H1 (cell line): ENCODE results near the gene UCP1. TPM values are rescaled to one million over a fixed set of nuclear protein-coding genes. Genes with fewer than 3 reads are reported as not detected.

Experiments
- CTCF ChIA-PET: fragments of 300-600 bp; sonication (Branson Sonifier 250); formaldehyde crosslinking; loops from one replicate; lab custom pipeline; 2021; ENCODE audit not compliant: partially characterized antibody; lab: Charles Lee
- POLR2A ChIA-PET: fragments of 300-600 bp; sonication (Branson Sonifier 250); formaldehyde crosslinking; loops from one replicate; lab custom pipeline; 2021; ENCODE audit warnings: inconsistent platforms; ENCODE audit not compliant: partially characterized antibody; lab: Charles Lee
- DNase-seq, 2 experiments: peaks; one replicate each; pipeline versions ENCODE4 v3.0.0 to v3.0.0-alpha.2; 2010 to 2022; ENCODE audit warnings: low spot score in 2 of 2, low read depth in 1 of 2, mixed read lengths in 1 of 2
- FAIRE-seq: peaks from 2 replicates; lab custom pipeline; 2011; peaks lifted over from hg19 to GRCh38; lab: Jason Lieb, UNC
- H2AFZ ChIP-seq: 2 replicates; pipeline ENCODE4 v1.8.1; 2012; ENCODE audit warnings: low read length, inconsistent platforms
- H2AK5ac ChIP-seq: 2 replicates; pipeline ENCODE4 v1.6.1; 2013; ENCODE audit warnings: low read depth, low read length
- H2BK120ac ChIP-seq: replicated peaks from 2 replicates; pipeline ENCODE3; 2013; ENCODE audit warnings: low read depth, low read length, inconsistent platforms
- H2BK12ac ChIP-seq: 2 replicates; pipeline ENCODE4 v1.6.1; 2013; ENCODE audit warnings: low read depth, low read length
- H2BK15ac ChIP-seq: 2 replicates; pipeline ENCODE4 v1.6.1; 2013; ENCODE audit warnings: low read length
- H2BK20ac ChIP-seq: 2 replicates; pipeline ENCODE4 v1.6.1; 2013; ENCODE audit warnings: low read length
- H2BK5ac ChIP-seq: 2 replicates; pipeline ENCODE4 v1.6.1; 2013; ENCODE audit warnings: low read depth, low read length
- H3K14ac ChIP-seq: 2 replicates; pipeline ENCODE4 v1.6.1; 2013; ENCODE audit warnings: inconsistent platforms; ENCODE audit not compliant: insufficient read length
- H3K18ac ChIP-seq: 2 replicates; pipeline ENCODE4 v1.6.1; 2013; ENCODE audit warnings: low read length; ENCODE audit errors: extremely low read depth
- H3K23ac ChIP-seq: 2 replicates; pipeline ENCODE4 v1.6.1; 2013; ENCODE audit warnings: inconsistent platforms; ENCODE audit not compliant: insufficient read length
- H3K23me2 ChIP-seq: 2 replicates; pipeline ENCODE4 v1.6.1; 2013; ENCODE audit warnings: low read depth, low read length
- H3K27ac ChIP-seq: 2 replicates; pipeline ENCODE4 v1.6.1; 2011; ENCODE audit warnings: low read depth, low read length, inconsistent platforms
- H3K27me3 ChIP-seq, 4 experiments: replicated peaks in 1 of 4; 1 replicate in 1 of 4; 2 replicates in 3 of 4; pipeline versions ENCODE4 v1.6.1 to v1.8.1; 2011 to 2013; ENCODE audit warnings: low read length in 3 of 4, mild to moderate bottlenecking in 3 of 4, inconsistent platforms in 2 of 4, mixed read lengths in 2 of 4, moderate library complexity in 1 of 4; ENCODE audit not compliant: control insufficient read depth in 3 of 4, insufficient read depth in 3 of 4; ENCODE audit errors: extremely low read depth in 1 of 4
- H3K36me3 ChIP-seq, 4 experiments: 2 replicates each; pipeline versions ENCODE4 v1.6.1 to v1.8.1; 2011 to 2013; ENCODE audit warnings: mild to moderate bottlenecking in 4 of 4, low read length in 3 of 4, moderate library complexity in 2 of 4, control low read depth in 1 of 4, inconsistent platforms in 1 of 4; ENCODE audit not compliant: insufficient read depth in 4 of 4, control insufficient read depth in 2 of 4
- H3K4ac ChIP-seq: replicated peaks from 2 replicates; pipeline ENCODE3; 2013; ENCODE audit warnings: low read length, low read depth, mixed read lengths, inconsistent platforms; ENCODE audit not compliant: insufficient read length
- H3K4me1 ChIP-seq, 4 experiments: replicated peaks in 1 of 4; 1 replicate in 1 of 4; 2 replicates in 3 of 4; pipeline versions ENCODE4 v1.6.1 to v1.8.1; 2011 to 2013; ENCODE audit warnings: low read length in 3 of 4, inconsistent platforms in 2 of 4, mixed read lengths in 1 of 4; ENCODE audit not compliant: insufficient read depth in 4 of 4, control insufficient read depth in 3 of 4
- H3K4me2 ChIP-seq, 2 experiments: 2 replicates each; pipeline versions ENCODE4 v1.6.1 to v1.8.1; 2011 to 2013; ENCODE audit warnings: low read depth in 2 of 2, low read length in 2 of 2, control low read depth in 1 of 2, inconsistent platforms in 1 of 2, mild to moderate bottlenecking in 1 of 2; ENCODE audit not compliant: insufficient read depth in 1 of 2
- H3K4me3 ChIP-seq, 4 experiments: fragments of 200-600, 300-600 bp in 1 of 4; sonication (generic), shearing (Covaris generic), sonication (Bioruptor Twin) in 1 of 4; 2 replicates each; pipeline versions ENCODE4 v1.5.1 to v1.8.1; 2011 to 2016; ENCODE audit warnings: low read length in 4 of 4, low read depth in 3 of 4, control low read depth in 2 of 4, inconsistent platforms in 2 of 4, mild to moderate bottlenecking in 2 of 4, mixed read lengths in 1 of 4, moderate library complexity in 1 of 4; ENCODE audit not compliant: insufficient read depth in 2 of 4; ENCODE audit errors: extremely low read depth in 1 of 4
- H3K56ac ChIP-seq: replicated peaks from 2 replicates; pipeline ENCODE3; 2013; ENCODE audit warnings: low read depth, mild to moderate bottlenecking, mixed read lengths, low read length, inconsistent platforms; ENCODE audit not compliant: insufficient read length
- H3K79me1 ChIP-seq: 2 replicates; pipeline ENCODE4 v1.6.1; 2013; ENCODE audit warnings: low read depth, low read length, control low read depth
- H3K79me2 ChIP-seq, 2 experiments: 2 replicates each; pipeline versions ENCODE4 v1.6.1 to v1.8.1; 2012 to 2013; ENCODE audit warnings: low read length in 2 of 2, mild to moderate bottlenecking in 2 of 2, inconsistent platforms in 1 of 2; ENCODE audit not compliant: insufficient read depth in 2 of 2, control insufficient read depth in 1 of 2
- H3K9ac ChIP-seq, 4 experiments: replicated peaks in 1 of 4; 1 replicate in 1 of 4; 2 replicates in 3 of 4; pipeline versions ENCODE4 v1.6.1 to v1.8.1; 2011 to 2013; ENCODE audit warnings: low read depth in 3 of 4, low read length in 3 of 4, control low read depth in 2 of 4, mild to moderate bottlenecking in 2 of 4, moderate library complexity in 2 of 4, inconsistent platforms in 1 of 4; ENCODE audit errors: extremely low read depth in 1 of 4
- H3K9me3 ChIP-seq, 2 experiments: 2 replicates each; pipeline versions ENCODE4 v1.6.1 to v1.8.1; 2012 to 2013; ENCODE audit warnings: mild to moderate bottlenecking in 2 of 2, moderate library complexity in 2 of 2, control low read depth in 1 of 2, inconsistent platforms in 1 of 2, low read depth in 1 of 2, low read length in 1 of 2, mixed read lengths in 1 of 2; ENCODE audit not compliant: insufficient read depth in 2 of 2
- H4K20me1 ChIP-seq, 2 experiments: replicated peaks in 1 of 2; 2 replicates each; pipeline versions ENCODE3 to v1.8.1; 2011 to 2013; ENCODE audit warnings: inconsistent platforms in 2 of 2, low read length in 2 of 2, mild to moderate bottlenecking in 1 of 2; ENCODE audit not compliant: insufficient read depth in 2 of 2, control insufficient read depth in 1 of 2
- H4K5ac ChIP-seq: 2 replicates; pipeline ENCODE4 v1.6.1; 2013; ENCODE audit warnings: low read length, low read depth, mixed read lengths, inconsistent platforms; ENCODE audit not compliant: insufficient read length
- H4K8ac ChIP-seq: 2 replicates; pipeline ENCODE4 v1.8.0; 2013; ENCODE audit warnings: mild to moderate bottlenecking, moderate library complexity, low read length, inconsistent platforms; ENCODE audit not compliant: insufficient read depth; ENCODE audit errors: extremely low read depth
- H4K91ac ChIP-seq: replicated peaks from 2 replicates; pipeline ENCODE3; 2013; ENCODE audit warnings: low read length, mixed read lengths, inconsistent platforms; ENCODE audit not compliant: insufficient read length
- CBX8 ChIP-seq: fragments of 300-800, 300-1000 bp; sonication (generic); IDR thresholded peaks from 2 replicates; pipeline ENCODE4 v1.7.1; 2016; ENCODE audit warnings: low read depth, low read length, borderline replicate concordance
- HDAC6 ChIP-seq: IDR thresholded peaks from one replicate; pipeline ENCODE4 v1.7.1; 2012; ENCODE audit warnings: low read depth, mild to moderate bottlenecking, inconsistent platforms, low read length, moderate library complexity
- RBBP5 ChIP-seq: IDR thresholded peaks from 2 replicates; pipeline ENCODE4 v1.7.1; 2012; ENCODE audit warnings: low read depth, mild to moderate bottlenecking, inconsistent platforms, low read length, moderate library complexity, borderline replicate concordance
- SIRT6 ChIP-seq: IDR thresholded peaks from one replicate; pipeline ENCODE4 v1.7.1; 2012; ENCODE audit warnings: low read length, inconsistent platforms
- TAF7 ChIP-seq: optimal IDR thresholded peaks from 2 replicates; pipeline ENCODE3; 2011; ENCODE audit warnings: low read depth, mild to moderate bottlenecking, inconsistent platforms, low read length, moderate library complexity, borderline replicate concordance
- WGBS, 2 experiments: shearing (Covaris generic) in 1 of 2; methylation state at CpG; one replicate each; pipeline versions ENCODE4 v1.1.6 to v1.1.7; 2013 to 2015; ENCODE audit warnings: low lambda C conversion rate in 2 of 2, mixed read lengths in 2 of 2, inconsistent platforms in 1 of 2, low coverage in 1 of 2, missing lambda C conversion rate in 1 of 2; ENCODE audit not compliant: insufficient replicate concordance in 2 of 2, insufficient coverage in 1 of 2, insufficient read length in 1 of 2; ENCODE audit errors: extremely low coverage in 1 of 2, missing lambda C conversion rate in 1 of 2; 5-methylcytosine and 5-hydroxymethylcytosine counted together
- polyA plus RNA-seq, 7 experiments: library from polyadenylated mRNA; depleted of rRNA in 3 of 7; stranded (reverse) in 5 of 7; unstranded in 2 of 7; fragments of >200 nt in 5 of 7; fragments of 200-250 nt in 2 of 7; gene quantifications; 1 replicate in 5 of 7; 2 replicates in 1 of 7; 4 replicates in 1 of 7; pipeline versions ENCODE4 v1.2.1 to v1.2.3, GENCODE V29; 2011 to 2013; ENCODE audit warnings: missing spikeins in 2 of 7, mixed read lengths in 2 of 7
- total RNA-seq: library from RNA; stranded (reverse); fragmentation: NEBNext Ultra II Directional; extraction: Animal tissue kit (Norgen Biotek cat#: 25700); gene quantifications from 2 replicates; pipeline ENCODE4 v1.2.1, GENCODE V29; 2021

UCP1 gene
- total and polyA plus RNA-seq, 2 of the 8 experiments (the other 6 are each of a cell fraction or from before 2014, with no cell fraction given) = 0.20 to 0.44 TPM

DNA sequence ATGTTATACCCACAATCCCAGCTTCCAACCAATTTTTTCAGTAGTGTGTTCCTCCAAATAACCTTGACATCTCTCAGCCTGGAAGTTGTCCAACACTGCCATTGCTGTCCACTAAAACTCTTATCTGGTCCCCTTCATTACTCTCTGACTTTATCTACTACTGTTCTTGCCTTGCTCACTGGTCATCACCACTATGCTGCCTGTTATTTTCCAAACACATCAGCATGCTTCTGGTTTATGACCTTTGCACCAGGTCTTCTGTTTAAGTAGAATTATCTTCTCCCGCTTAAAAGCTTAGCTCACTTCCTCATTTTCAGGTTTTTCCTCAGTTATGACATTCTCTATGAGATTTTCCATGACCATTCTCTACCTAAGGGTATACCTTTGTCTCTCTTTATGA lies 39.3 kb downstream of the UCP1 start:
- Histone ChIP-seq H2AK5ac (no peak overlapping the region), H3K18ac (no peak overlapping the region), H3K4me2 (no peak overlapping the region), H2BK5ac (no peak overlapping the region), H2BK20ac (no peak overlapping the region), H3K14ac (no peak overlapping the region), H3K4me1 (no peaks in the 10 kb centered on the region; a peak in 1 of 7 replicates), H3K23me2 (no peaks in the 10 kb centered on the region), H4K20me1 (peaks cover 0 to 3% of the 10 kb centered on the region in 2 experiments), H4K8ac (no peak overlapping the region), H3K9me3 (no peaks in the 10 kb centered on the region), H3K36me3 (peaks cover 0 to 22% (median 5%) of the 10 kb centered on the region in 4 experiments; a peak in 3 of 8 replicates), H3K27ac (no peak overlapping the region), H4K5ac (no peak overlapping the region), H3K23ac (no peak overlapping the region), H3K79me1 (no peaks in the 10 kb centered on the region; the same call in 1 of the 2 replicates), H3K56ac (no peak overlapping the region), H3K79me2 (peaks cover 0 to 14% of the 10 kb centered on the region in 2 experiments; a peak in 2 of 4 replicates), H3K27me3 (no peaks in the 10 kb centered on the region), H3K4me3 (no peak overlapping the region), H2AFZ (no peak overlapping the region), H3K4ac (no peak overlapping the region), H4K91ac (no peak overlapping the region), H2BK15ac (no peak overlapping the region), H2BK12ac (no peak overlapping the region), H2BK120ac (no peak overlapping the region), H3K9ac (no peak overlapping the region)
- POLR2A ChIA-PET = no interaction called here
- FAIRE-seq = no peak
- 100% methylated on average over 1 of the region's 1 CpG; no CpG with 5 or more reads in 1 of the 2 experiments for WGBS, 2 experiments
- DNase-seq = no peak
- CTCF ChIA-PET = no interaction called here
- TF ChIP-seq TAF7 (no peak), HDAC6 (no peak), RBBP5 (no peak), CBX8 (no peak), SIRT6 (no peak)
